Measurements from ENCODE around the gene SYTL5.
A peak's percentile ranks its signal among the peaks of the same experiment; 100 is the strongest.

SYTL5 gene

GRCh38 chrX:38116706-38117105 lies 110.4 kb downstream of the SYTL5 start:
- Histone ChIP-seq H3K9me3 (ENCODE audit: insufficient read depth, low read depth, low read length) (no peaks in the 10 kb centered on the region), H3K9ac (ENCODE audit: low read depth, low read length, poor library complexity, severe bottlenecking) (no peak overlapping the region), H3K79me2 (ENCODE audit: insufficient read depth, low read length) (no peaks in the 10 kb centered on the region), H4K20me1 (ENCODE audit: insufficient read depth, low read length, poor library complexity, severe bottlenecking) (no peaks in the 10 kb centered on the region), H3K36me3 (ENCODE audit: insufficient read depth, low read length) (no peaks in the 10 kb centered on the region), H3K9me2 (replicated peaks; ENCODE audit: low read depth, low read length) (no peaks in the 10 kb centered on the region), H3K27me3 (ENCODE audit: insufficient read depth, low read length, poor library complexity, severe bottlenecking) (no peaks in the 10 kb centered on the region), H3F3A (ENCODE audit: low read depth) (no peaks in the 10 kb centered on the region), H2AFZ (ENCODE audit: low read length) (no peak overlapping the region), H3K4me3 (ENCODE audit: low read length, poor library complexity, severe bottlenecking) (no peak overlapping the region), H3K4me2 (ENCODE audit: low read depth, low read length, poor library complexity, severe bottlenecking) (no peak overlapping the region), H3K4me1 (ENCODE audit: insufficient read depth, low read length, poor library complexity, severe bottlenecking) (no peaks in the 10 kb centered on the region)
- TF ChIP-seq EZH2phosphoT487 (IDR thresholded peaks at IDR 0.05; ENCODE audit: borderline replicate concordance) (no peak), CTCF (conservative IDR thresholded peaks at IDR 0.05; ENCODE audit: low read length) (no peak)

- H3K27me3 ChIP-seq (ENCODE audit: insufficient read depth, low read length, poor library complexity, severe bottlenecking) = no peaks in the 10 kb centered on the region
- H3K9me2 ChIP-seq (replicated peaks; ENCODE audit: low read depth, low read length) = no peaks in the 10 kb centered on the region
- no peak overlapping the region for H3K4me3 ChIP-seq (ENCODE audit: low read length, poor library complexity, severe bottlenecking)
- no peak for TF ChIP-seq CTCF (conservative IDR thresholded peaks at IDR 0.05; ENCODE audit: low read length)
- H3K9ac ChIP-seq (ENCODE audit: low read depth, low read length, poor library complexity, severe bottlenecking) = no peak overlapping the region
- no peak overlapping the region for H3K4me2 ChIP-seq (ENCODE audit: low read depth, low read length, poor library complexity, severe bottlenecking)
- no peaks in the 10 kb centered on the region for H3F3A ChIP-seq (ENCODE audit: low read depth)
- H4K20me1 ChIP-seq (ENCODE audit: insufficient read depth, low read length, poor library complexity, severe bottlenecking) = no peaks in the 10 kb centered on the region
- H3K4me1 ChIP-seq (ENCODE audit: insufficient read depth, low read length, poor library complexity, severe bottlenecking) = no peaks in the 10 kb centered on the region
- H3K9me3 ChIP-seq (ENCODE audit: insufficient read depth, low read depth, low read length) = no peaks in the 10 kb centered on the region
- H3K79me2 ChIP-seq (ENCODE audit: insufficient read depth, low read length) = no peaks in the 10 kb centered on the region
- H3K36me3 ChIP-seq (ENCODE audit: insufficient read depth, low read length) = no peaks in the 10 kb centered on the region
- no peak overlapping the region for H2AFZ ChIP-seq (ENCODE audit: low read length)
Observed at GRCh38 chrX:38117485-38117884, 111.1 kb downstream of the SYTL5 start.

GRCh38 chrX:38124000-38124399 lies 117.6 kb downstream of the SYTL5 start:
- TF ChIP-seq CTCF (conservative IDR thresholded peaks at IDR 0.05; ENCODE audit: low read length) = no peak
- no peak for TF ChIP-seq EZH2phosphoT487 (IDR thresholded peaks at IDR 0.05; ENCODE audit: borderline replicate concordance)
- Histone ChIP-seq H3K9me2 (replicated peaks; ENCODE audit: low read depth, low read length) (no peaks in the 10 kb centered on the region), H3K9me3 (ENCODE audit: insufficient read depth, low read depth, low read length) (no peaks in the 10 kb centered on the region), H3K9ac (ENCODE audit: low read depth, low read length, poor library complexity, severe bottlenecking) (no peak overlapping the region), H2AFZ (ENCODE audit: low read length) (peak overlapping the region; percentile 83; the same call in 1 of the 2 replicates), H3K79me2 (ENCODE audit: insufficient read depth, low read length) (no peaks in the 10 kb centered on the region), H3F3A (ENCODE audit: low read depth) (no peaks in the 10 kb centered on the region), H3K27me3 (ENCODE audit: insufficient read depth, low read length, poor library complexity, severe bottlenecking) (no peaks in the 10 kb centered on the region), H3K4me2 (ENCODE audit: low read depth, low read length, poor library complexity, severe bottlenecking) (no peak overlapping the region), H4K20me1 (ENCODE audit: insufficient read depth, low read length, poor library complexity, severe bottlenecking) (no peaks in the 10 kb centered on the region), H3K4me1 (ENCODE audit: insufficient read depth, low read length, poor library complexity, severe bottlenecking) (no peaks in the 10 kb centered on the region), H3K36me3 (ENCODE audit: insufficient read depth, low read length) (no peaks in the 10 kb centered on the region), H3K4me3 (ENCODE audit: low read length, poor library complexity, severe bottlenecking) (no peak overlapping the region)

Data from Loucy (cell line).